ENCODE data around the gene FXR2.
"Not testable (repeated sequence)": the region's sequence is repeated elsewhere in the genome, so short reads cannot be mapped to it uniquely, and the experiment has no call there.

Gene FXR2

DNA sequence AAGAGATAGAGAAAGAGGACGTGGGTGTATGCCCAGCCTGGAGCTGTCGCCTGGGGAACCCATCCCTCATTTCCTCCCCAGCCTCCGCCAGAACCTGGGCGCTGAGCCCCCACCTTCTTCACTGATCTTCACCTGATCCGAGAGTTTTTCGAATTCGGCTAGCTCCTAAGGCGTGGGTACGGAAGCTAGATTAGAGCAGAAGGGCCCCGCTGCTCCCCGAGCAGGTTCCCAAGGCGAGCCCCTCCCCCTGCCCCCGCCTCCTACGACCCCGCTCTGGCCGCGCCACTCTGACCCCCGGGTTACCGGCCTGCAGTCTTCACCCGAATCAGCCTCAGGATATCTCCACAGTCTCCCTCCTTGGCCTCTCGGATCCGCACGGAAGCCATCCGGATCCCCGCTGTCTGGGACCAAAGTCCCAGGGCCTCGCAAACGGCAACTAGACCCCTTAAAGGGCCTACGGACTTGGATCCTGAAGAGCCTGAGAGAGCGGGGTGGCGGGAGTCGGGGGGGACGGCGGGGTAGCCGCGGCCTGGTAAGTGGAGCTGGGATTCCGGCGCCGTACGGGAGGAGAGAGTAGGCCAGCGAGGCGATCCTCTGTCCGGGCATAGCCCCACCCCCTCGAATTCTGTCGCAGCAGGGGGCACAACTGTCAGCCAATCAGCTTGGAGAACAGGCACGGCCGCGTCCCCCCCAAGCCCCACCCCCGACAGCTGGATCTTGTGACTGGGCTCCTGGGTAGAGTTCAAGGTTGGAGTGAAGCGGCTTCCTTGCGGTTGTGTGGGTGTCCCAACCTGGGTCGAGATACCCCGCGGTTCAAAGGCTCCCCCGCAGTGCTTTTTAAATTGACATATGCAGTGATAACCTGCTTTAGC, 12.8 kb upstream of the FXR2 start, which contains the start of gene SAT2:
SAT2 (minus strand) TSS at position 572 of the 872 bp plus-strand sequence; CDS start at position 386, 186 bp downstream.
- peak; percentile 94 for DNase-seq (ENCODE audit: low spot score)

DNA sequence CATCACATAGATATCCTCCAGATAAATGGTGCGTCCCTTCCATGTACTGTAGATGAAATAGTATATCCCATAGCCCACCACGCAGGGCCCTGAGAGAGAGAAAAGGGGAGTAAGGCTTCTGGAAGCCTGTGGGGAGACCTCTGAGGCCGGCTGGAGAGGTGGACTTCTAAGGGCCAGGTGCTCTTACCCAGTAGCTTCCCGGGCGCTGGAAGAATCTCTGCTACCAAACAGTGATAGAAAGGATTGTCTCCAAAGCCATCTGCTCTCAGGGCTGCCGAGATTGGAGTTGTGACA, 12.2 kb upstream of the FXR2 start:
- no peak for DNase-seq (ENCODE audit: low spot score)

DNA sequence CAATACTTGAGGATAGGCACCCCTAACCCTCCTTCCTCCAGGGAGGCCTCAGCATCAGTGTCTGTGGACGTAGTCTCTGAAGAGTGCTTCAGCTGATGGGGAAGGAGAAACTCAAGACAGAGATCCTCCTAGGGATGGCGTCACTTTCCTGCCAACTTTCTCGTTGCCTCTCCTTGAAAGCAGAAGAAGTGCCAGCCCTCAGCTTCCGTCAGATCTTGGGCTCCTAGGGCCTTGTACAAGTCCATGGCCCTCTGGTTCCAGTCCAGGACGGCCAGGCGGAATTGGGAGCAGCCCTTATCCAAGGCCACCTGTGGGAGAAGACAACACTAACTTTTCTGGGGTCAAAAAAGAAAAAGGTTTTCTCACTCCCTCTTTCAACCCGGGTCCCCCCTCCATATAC, 11.6 kb upstream of the FXR2 start:
- no peak for DNase-seq (ENCODE audit: low spot score)

DNA sequence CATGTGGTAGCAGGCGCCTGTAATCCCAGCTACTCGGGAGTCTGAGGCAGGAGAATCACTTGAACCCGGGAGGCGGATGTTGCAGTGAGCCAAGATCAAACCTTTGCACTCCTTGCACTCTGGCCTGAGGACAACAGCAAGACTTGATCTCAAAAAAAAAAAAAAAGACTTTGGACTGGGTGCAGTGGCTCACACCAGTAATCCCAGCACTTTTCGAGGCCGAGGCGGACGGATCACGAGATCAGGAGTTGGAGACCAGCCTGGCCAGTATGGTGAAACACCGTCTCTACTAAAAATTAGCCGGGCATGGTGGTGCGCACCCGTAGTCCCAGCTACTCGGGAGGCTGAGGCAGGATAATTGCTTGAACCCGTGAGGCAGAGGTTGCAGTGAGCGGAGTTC, 11.1 kb upstream of the FXR2 start:
- DNase-seq (ENCODE audit: low spot score), result not testable (repeated sequence)

DNA sequence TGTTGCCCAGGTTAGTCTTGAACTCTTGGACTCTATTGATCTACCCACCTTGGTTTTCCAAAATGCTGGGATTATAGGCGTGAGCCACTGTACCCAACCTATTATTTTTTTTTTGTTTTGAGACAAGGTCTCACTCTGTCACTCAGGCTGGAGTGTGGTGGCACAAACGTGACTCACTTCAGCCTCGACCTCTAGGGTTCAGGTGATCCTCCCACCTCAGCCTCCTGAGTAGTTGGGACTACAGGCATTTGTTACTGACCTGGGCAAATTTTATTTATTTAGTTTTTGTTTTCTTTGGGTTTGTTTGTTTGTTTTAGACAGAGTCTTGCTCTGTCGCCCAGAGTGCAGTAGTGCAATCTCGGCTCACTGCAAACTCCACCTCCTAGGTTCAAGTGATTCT, 9.0 kb upstream of the FXR2 start:
- no peak for DNase-seq (ENCODE audit: low spot score)

DNA sequence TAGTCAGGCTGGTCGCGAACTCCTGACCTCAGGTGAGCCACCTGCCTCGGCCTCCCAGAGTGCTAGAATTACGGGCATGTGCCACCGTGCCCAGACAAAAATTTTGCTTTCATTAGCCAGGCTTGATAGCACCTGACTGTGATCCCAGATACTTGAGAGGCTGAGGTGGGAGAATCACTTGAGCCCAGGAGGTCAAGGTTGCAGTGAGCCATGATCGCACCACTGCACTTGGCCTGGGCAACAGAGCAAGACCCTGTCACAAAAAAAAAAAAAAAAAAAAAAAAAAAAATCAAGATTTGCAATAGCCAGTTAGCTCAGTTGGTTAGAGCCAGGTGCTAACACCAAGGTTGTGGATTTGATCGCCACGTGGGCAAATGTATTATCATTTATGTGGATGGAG, 6.1 kb upstream of the FXR2 start:
- no peak for DNase-seq (ENCODE audit: low spot score)

DNA sequence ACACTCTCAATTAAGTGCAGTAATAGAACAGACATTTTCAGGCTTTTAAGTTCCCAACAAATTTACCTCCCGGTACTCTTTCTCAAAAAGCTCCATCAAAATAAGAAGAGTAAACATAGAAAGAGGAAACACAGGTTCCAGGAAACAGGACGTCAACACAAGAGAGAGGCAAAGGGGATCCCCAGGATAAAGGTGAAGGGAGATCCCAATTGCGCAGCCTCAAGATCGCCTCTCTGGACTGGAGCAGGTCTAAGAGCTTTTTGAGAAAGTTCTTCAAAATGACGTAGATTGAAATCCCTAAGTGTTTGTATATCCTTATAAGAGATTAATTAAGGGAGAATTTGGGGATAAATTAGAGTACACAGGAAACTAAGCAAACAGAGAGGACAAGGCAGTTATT, 3.9 kb upstream of the FXR2 start:
- DNase-seq (ENCODE audit: low spot score), result no peak

DNA sequence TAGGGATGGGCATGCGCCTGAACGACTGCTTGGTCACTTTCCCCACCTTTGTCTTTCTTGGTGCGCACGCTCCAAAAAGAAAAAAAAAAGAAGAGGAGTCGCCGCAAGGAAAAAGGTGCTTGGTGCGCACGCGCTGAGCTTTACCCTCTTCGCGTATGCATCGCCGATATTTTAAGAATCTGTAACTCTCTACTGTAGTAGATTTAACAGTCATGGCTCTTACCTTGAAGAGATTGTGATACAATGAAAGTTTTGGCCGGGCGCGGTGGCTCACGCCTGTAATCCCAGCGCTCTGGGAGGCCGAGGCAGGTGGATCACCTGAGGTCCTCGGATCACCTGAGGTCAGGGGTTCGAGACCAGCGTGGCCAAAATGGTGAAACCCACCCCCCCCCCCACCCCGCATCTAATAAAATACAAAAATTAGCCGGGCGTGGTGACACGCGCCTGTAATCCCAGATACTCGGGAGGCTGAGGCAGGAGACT, 609 bp upstream of the FXR2 start:
- no peak for DNase-seq (ENCODE audit: low spot score)

DNA sequence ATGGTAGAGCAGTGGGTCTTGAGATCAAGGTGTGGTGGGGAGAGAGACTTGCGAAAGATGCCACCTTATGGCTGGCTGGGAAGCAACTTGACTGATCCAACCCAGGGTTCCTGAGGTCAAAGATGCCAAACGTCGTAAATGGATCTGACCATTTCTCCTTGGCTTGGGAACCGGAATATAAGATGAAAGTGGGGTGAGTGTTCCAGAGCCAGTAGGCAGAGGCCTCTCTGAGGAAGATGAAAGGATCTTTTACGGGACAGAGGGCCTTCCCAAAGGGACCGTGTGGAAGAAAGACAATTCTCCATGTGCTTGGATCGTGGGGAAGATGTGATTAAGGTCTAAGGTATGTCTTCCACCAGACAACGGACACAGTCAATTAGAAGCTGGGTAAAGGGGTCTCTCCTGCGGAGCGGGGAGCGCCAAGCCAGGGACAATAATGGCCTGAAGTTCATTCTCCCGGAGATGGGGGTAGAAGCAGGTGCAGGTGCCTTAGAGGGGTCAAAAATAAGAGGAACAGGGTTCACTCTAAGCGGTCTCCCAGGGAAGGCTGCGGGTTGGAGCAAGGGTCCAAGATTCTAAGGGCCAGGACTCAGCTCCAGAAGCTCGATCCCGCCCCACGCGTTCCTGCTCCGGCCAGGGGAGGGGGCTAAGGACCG, 800 bp downstream of the FXR2 start:
- peak; percentile 52 for DNase-seq (ENCODE audit: low spot score)

DNA sequence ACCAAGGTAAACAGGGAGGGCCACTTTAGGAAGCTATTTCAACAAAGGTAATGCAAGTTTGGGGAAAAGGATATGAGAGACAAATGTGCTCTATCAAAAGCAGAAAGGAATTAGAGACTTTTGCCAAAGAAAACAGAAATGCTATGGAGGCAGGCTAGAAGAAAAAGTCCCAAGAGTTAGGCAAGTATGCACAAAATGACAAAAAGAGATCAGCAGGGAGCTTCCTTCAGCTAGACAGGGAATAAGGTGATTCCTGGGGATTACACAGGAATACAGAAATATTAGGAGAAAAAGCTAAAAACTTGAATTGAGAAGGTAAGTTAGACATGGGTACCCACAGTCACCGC, 2.4 kb downstream of the FXR2 start:
- no peak for DNase-seq (ENCODE audit: low spot score)

DNA sequence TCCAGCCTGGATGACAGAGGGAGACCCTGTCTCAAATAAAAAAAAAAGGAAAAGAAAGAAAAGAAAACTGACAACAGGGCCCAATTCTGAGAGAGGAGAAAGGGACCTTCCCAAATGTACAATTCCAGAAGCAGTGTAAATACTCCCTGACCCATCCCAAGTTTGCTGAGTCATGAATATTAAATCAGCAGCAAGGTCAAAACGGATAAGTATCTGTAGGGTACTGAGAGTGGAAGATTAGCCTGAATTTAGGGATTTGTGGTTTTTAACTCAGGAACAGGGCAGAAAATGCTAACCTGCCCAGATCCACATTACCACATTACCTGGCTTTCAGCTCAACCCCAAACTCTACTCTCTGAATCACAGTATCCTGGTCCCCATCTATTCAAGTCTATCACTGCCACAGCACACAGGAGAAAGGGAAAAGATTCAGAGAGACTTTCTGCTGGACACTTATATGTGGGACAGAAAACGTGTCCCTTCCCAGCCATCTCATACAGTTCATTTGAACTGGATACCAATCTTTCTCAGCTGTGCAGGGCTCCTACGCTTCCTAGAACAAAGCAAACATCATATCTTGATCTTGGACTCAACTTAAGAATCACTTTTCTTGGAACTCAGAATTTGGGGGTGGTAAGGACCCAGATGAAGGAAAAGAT, 2.9 kb downstream of the FXR2 start:
- DNase-seq (ENCODE audit: low spot score), result no peak

DNA sequence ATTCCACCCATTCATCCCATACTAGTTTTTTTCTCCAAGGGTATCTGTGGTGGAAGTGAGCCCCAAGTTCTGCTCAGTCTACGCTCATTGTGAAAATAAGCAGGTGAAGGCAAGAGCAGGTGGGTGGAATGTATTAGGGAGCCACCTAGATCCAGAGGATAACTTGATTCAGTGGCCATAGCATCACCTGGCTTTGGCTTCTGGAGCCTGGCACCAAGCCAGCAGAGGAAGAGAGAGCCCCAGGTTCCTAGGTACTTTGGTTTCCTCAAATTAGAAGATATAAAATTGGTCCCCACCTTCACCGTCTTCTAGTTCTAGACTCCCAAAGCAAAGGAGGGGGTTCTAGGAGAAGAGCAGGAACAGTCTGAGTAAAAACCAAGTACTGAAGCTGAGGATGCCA, 4.1 kb downstream of the FXR2 start:
- no peak for DNase-seq (ENCODE audit: low spot score)

DNA sequence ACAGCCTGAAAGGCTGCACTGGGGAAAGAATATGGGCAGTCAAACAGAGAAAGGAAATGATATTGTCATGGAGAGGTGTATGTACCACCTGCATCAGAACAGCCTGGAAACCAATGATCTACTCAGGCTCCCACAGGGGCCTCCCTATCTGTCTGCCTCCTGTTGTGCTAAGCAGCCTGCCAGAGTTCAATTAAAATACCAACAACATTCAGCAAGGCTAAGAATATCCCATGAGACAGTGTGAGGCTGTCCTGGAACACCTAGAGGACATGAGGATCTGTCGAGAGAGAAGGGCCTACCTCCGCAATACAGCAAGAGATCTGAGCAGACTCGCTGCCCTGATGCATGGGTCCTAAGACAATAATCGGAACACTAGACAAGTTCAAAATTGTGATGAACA, 8.4 kb downstream of the FXR2 start:
- DNase-seq (ENCODE audit: low spot score), result no peak

DNA sequence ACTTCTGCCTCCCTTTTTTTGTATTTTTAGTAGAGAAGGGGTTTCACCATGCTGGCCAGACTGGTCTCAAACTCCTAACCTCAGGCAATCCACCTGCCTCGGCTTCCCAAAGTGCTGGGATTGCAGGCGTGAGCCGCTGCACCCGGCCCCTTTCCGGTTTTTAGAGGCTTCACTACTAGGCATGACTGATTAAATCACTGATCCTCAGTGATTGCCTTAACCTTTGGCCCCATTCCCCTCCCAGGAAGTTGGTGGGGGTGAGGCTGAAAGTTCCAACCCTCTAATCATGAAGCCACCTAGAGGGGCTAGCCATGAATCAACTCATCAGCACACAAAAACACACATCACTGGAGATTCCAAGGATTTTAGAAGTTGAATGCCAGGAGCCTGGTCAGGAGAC, 17.1 kb downstream of the FXR2 start:
- DNase-seq (ENCODE audit: low spot score), result not testable (repeated sequence)

DNA sequence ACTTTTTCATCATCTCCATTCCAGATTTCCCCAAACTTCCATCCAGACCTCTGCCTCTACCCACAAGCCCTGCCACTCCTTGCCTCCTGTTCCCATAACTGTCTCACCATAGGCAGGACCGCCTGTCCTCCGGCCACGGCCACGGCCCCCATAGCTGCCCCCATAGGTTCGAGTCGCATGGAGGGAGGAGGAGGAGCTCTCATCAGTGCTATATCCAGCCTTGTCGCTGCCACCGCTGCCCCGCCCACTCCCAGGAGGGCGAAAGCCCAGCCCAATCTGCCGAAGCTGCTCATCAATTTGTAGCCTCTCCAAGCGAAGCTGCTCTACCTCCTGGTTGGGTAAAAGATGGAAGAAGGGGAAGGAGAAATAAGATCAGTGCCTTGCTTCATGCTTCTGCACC, 21.4 kb downstream of the FXR2 start:
- no peak for DNase-seq (ENCODE audit: low spot score)

DNA sequence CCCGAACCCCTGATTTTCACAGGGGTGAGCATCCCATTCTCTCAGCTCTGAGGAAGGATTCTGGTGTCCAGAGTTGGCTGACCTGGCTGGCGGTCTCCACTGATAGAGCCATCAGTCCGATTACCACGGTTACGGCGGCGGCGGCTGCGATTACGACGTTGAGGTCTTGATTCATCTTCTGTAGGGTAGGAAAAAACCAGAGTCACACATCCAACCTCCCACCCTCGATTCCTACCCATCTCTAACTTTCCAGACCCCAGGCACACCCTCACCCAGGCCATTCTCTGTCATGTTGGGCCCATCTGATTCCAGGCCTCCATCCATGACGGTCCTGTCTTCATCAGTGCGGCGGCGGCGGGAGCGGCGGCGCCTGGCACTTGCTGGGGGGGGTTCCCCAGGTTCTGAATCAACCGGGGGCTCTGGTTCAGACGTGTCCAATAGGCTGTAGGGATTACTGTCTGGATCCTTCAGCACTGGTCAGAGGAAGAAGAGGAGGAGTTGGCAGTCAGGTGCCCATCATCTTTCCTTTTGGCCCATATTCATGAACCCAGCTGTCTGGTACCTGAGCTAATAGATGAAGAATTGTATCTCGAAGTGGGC, 22.2 kb downstream of the FXR2 start:
- DNase-seq (ENCODE audit: low spot score), result no peak

DNA sequence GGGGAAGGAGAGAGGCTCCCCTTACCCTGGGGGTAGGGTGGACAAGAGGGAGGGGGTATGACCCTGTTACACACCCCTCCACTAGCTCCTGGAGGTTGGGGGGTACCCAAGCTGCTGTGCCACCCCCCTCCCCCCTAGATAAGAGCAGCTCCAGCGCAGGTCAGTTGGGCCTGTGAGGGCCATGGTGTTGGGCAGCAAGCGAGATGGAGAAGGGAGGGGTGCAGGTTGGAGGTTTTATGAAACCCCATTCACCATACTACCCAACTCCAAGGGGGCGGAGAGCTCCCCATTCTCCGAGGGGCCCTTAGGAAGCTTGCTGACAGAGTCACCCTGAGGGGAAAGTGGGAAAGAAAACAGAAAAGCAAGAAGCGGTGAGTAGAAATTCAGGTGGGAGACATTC, 23.1 kb downstream of the FXR2 start:
- no peak for DNase-seq (ENCODE audit: low spot score)

DNA sequence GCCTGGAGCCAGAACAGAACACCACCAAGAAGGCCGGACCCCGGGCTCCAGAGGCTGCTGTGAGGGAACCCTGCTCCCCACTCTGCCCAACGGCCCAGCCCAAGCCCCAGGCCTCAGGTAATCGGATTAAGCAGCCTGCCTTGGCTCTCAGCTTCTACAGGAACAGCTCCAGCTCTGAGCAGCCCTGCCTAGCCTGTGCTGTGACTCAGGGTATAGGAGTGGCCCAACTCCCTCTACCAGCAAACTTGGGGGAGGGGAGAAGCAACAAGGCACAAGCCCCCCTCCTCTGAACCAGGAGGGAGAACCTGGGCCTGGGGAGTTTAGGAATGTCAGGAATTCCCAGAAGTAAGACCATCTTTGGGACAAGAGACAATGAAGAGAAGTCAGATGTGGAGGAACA, 24.0 kb downstream of the FXR2 start:
- DNase-seq (ENCODE audit: low spot score), result peak; percentile 73

DNA sequence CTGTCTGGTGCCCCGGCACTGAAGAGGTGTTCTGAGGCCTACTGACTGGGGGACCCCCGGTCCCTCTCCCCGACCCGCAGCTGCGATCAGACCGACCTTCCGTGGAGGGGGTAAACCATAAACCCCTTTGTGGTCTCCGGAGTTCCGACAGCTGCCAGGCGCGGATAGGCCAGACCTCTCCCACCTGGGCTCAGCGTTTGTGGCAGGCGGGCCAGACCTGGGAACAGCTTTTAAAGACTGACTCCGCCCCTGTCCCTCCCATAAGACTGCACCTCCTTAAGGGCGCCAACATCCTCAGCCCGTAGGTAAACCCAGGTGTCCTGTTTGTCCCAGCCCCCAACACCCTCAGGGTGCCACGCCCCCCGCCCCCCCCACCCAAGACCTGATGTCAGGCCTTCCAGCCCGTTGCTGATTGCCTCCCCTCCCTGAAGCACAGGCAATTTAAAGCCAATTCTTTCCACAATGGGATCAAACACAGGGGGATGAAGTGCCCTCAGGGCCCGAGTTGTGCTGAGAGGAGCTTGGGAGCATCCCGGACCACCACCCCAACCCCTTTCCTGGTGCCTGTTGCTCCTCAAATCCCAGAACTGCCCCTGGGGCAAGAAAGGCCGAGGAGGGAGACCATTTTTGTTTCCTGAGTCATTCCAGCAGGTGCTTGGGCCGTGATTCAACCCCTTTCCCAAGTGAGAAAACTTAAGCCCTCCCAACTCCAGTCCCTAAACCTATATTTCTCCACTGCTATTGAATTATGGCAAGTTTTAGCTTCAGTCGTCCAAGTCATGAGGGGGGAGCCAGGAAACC, 24.6 kb downstream of the FXR2 start, which contains the start of gene SOX15:
SOX15 (minus strand) TSS at position 204 of the 801 bp plus-strand sequence. CDS start 418 bp downstream, outside the sequence.
- DNase-seq (ENCODE audit: low spot score), result peak; percentile 70

DNA sequence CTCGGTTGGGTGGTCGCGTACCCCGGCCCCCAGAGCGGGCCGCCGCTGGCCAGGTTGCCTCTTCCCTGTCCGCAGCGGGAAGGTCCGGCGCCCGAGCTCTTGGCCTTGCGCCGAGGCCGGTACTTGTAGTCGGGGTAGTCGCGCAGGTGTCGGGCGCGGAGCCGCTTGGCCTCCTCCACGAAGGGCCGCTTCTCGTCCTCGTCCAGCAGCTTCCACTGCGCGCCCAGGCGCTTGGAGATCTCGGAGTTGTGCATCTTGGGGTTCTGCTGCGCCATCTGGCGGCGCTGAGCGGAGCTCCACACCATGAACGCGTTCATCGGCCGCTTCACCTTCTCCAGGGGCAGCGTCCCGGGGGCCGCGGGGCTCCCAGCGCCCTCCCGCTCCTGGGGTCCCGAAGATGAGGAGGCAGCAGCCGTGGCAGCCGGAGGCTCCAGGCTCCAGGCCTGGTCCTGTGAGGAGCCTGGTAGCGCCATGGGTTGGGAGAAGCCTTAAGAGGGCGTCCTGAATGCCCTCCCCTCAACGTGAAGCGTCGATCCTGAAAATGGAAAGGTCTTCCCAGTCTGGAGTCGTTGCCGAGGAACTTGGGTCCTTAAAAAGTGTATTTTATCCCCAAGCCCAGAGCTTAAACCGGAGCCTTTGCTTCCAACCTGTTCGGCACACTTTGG, 25.4 kb downstream of the FXR2 start:
- DNase-seq (ENCODE audit: low spot score), result peak; percentile 81

DNA sequence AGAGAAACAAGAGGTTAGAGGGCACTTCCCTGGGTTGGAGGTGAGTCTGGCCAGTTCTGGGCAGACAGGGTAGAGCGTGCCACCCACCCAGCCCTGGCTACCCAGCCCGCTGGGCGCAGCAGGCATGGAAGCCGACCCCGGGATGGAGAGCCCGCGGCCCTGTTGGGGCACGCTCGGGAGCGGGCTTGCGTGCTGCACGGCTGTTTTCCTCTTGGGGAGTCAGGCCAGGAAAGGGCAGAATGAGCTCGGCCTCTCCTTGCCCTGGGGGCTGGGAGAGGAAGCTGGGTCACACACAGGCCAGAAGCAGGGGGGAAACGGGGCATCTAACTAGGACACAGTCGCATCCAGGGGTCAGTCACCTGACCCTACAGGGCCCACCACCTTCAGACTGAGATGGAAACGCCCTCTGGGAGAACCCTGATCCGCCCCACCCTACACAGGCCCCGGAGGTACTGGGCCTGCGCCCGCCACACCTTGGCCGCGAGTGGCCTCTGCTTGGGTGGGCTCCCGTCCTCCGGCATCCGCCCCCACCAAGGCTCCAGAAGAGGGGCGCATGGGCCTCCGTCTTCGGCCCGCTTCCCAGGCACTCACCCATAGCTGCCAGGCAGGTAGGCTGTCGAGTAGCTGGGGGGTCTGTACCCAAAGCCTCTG, 26.0 kb downstream of the FXR2 start:
- DNase-seq (ENCODE audit: low spot score), result no peak
